OCI-LY3 (cell line): ENCODE results near the gene CPM.

ENCODE experiments used
- H2AFZ ChIP-seq: fragments of 200-600, 300-600 bp; shearing (Covaris generic); 2 replicates; pipeline ENCODE4 v1.6.0; 2014; ENCODE audit warnings: antibody characterized with exemption, low read depth, low read length
- H3K27ac ChIP-seq: fragments of 200-600, 300-600 bp; sonication (generic); 2 replicates; pipeline ENCODE4 v1.5.1; 2014; ENCODE audit warnings: mild to moderate bottlenecking, low read length, moderate library complexity, mixed read lengths
- H3K27me3 ChIP-seq: fragments of 200-600, 300-600 bp; sonication (generic); 2 replicates; pipeline ENCODE4 v1.6.1; 2014; ENCODE audit warnings: low read depth, low read length, mixed read lengths
- H3K36me3 ChIP-seq: fragments of 200-600, 300-600 bp; sonication (generic); replicated peaks from 2 replicates; pipeline ENCODE3; 2014; ENCODE audit warnings: low read depth, low read length, mixed read lengths
- H3K4me1 ChIP-seq: fragments of 300-600, 200-600 bp; sonication (generic); 2 replicates; pipeline ENCODE4 v1.6.1; 2014; ENCODE audit warnings: low read length, mixed read lengths
- H3K4me2 ChIP-seq: fragments of 200-600, 300-600 bp; sonication (generic); 2 replicates; pipeline ENCODE4 v1.6.1; 2014; ENCODE audit warnings: low read length, mixed read lengths
- H3K4me3 ChIP-seq: fragments of 300-600, 200-600 bp; sonication (generic); 2 replicates; pipeline ENCODE4 v1.5.1; 2014; ENCODE audit warnings: antibody characterized with exemption, mild to moderate bottlenecking, low read length, moderate library complexity
- H3K79me2 ChIP-seq: fragments of 300-600, 200-600 bp; shearing (Covaris generic); 2 replicates; pipeline ENCODE4 v1.6.1; 2014; ENCODE audit warnings: mild to moderate bottlenecking, low read length, mixed read lengths
- H3K9ac ChIP-seq: fragments of 300-600, 200-600 bp; shearing (Covaris generic); 2 replicates; pipeline ENCODE4 v1.6.0; 2014; ENCODE audit warnings: mild to moderate bottlenecking, low read length, moderate library complexity
- H3K9me3 ChIP-seq: fragments of 200-600, 300-600 bp; shearing (Covaris generic); 2 replicates; pipeline ENCODE4 v1.6.1; 2014; ENCODE audit warnings: low read length, mixed read lengths; ENCODE audit not compliant: insufficient read depth
- H4K20me1 ChIP-seq: fragments of 200-600, 300-600 bp; sonication (generic); 2 replicates; pipeline ENCODE4 v1.6.1; 2016; ENCODE audit warnings: low read length, mixed read lengths; ENCODE audit not compliant: insufficient read depth
- EZH2phosphoT487 ChIP-seq: fragments of 200-600 bp; shearing (Covaris generic); IDR thresholded peaks from 2 replicates; pipeline ENCODE4 v1.6.1; 2018; ENCODE audit warnings: antibody characterized with exemption, mixed run types, low read depth
- TF ChIP-seq, protein P1 (sequence below): fragments of 200-600, 300-600 bp; sonication (generic); IDR thresholded peaks from 2 replicates; pipeline ENCODE4 v1.5.1; 2014; ENCODE audit warnings: antibody characterized with exemption, low read length, low read depth

CPM gene

GRCh38 chr12:68838046-68838886 is 94.7 kb downstream of the CPM start:
- no peak overlapping the region for H3K27ac ChIP-seq
- H3K27me3 ChIP-seq = no peaks in the 10 kb centered on the region
- H4K20me1 ChIP-seq = peaks cover 37% of the 10 kb centered on the region
- no peak overlapping the region for H3K4me2 ChIP-seq
- no peak overlapping the region for H2AFZ ChIP-seq
- H3K79me2 ChIP-seq = peaks cover 33% of the 10 kb centered on the region
- H3K9me3 ChIP-seq = no peaks in the 10 kb centered on the region
- H3K36me3 ChIP-seq = peaks cover 64% of the 10 kb centered on the region
- H3K9ac ChIP-seq = no peak overlapping the region
- H3K4me1 ChIP-seq = no peaks in the 10 kb centered on the region
- no peak for TF ChIP-seq EZH2phosphoT487
- TF ChIP-seq, protein P1, sequence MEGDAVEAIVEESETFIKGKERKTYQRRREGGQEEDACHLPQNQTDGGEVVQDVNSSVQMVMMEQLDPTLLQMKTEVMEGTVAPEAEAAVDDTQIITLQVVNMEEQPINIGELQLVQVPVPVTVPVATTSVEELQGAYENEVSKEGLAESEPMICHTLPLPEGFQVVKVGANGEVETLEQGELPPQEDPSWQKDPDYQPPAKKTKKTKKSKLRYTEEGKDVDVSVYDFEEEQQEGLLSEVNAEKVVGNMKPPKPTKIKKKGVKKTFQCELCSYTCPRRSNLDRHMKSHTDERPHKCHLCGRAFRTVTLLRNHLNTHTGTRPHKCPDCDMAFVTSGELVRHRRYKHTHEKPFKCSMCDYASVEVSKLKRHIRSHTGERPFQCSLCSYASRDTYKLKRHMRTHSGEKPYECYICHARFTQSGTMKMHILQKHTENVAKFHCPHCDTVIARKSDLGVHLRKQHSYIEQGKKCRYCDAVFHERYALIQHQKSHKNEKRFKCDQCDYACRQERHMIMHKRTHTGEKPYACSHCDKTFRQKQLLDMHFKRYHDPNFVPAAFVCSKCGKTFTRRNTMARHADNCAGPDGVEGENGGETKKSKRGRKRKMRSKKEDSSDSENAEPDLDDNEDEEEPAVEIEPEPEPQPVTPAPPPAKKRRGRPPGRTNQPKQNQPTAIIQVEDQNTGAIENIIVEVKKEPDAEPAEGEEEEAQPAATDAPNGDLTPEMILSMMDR = no peak
- H3K4me3 ChIP-seq = no peak overlapping the region

DNA sequence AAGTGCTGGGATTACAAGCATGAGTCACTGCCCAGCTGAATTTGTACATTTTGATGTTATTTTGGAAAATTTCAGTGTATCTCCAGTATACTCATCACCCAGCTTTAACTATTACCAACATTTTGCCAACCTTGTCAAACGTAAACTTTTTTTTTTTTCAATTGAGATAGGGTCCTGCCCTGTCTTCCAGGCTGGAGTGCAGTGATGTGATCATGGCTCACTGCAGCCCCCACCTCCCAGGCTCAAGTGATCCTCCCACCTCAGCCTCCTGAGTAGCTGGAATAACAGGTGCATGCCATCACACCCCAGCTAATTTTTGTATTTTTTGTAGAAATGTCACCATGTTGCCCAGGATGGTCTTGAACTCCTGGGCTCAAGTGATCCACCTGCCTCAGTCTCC is 95.8 kb downstream of the CPM start:
- Histone ChIP-seq H3K9me3 (no peaks in the 10 kb centered on the region), H3K4me1 (no peaks in the 10 kb centered on the region), H3K4me3 (no peak overlapping the region), H4K20me1 (peaks cover 33% of the 10 kb centered on the region), H3K4me2 (no peak overlapping the region), H3K36me3 (peaks cover 58% of the 10 kb centered on the region), H3K27me3 (no peaks in the 10 kb centered on the region), H3K79me2 (peaks cover 33% of the 10 kb centered on the region), H3K9ac (no peak overlapping the region), H2AFZ (no peak overlapping the region), H3K27ac (no peak overlapping the region)
- TF ChIP-seq EZH2phosphoT487 = no peak
- TF ChIP-seq, protein P1 = no peak

DNA sequence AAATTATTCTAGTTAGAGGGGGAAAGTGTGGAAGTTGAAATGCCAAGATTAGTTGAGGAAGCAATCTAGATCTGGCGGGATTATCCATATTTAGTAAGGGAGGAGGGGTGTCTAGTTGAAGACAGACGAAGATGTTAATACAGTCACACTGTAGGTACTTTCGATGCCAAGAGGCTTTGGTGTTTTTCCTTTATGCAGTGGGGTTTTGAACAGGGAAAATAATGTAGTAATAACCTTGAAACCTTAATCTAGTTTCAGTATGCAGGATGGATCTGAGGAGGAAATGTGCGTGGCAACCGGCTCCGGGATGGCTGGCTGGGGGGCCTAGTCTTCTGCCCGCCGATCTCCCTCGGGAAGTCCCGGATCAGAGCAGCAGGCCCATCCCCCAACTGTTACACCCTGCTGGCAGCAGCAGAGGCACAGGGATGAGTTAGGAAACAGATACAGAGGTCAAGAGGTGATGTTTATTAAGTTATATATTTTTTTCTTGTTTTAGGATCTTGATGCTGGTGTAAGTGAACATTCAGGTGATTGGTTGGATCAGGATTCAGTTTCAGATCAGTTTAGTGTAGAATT is 97.5 kb downstream of the CPM start:
- no peak overlapping the region for H3K4me3 ChIP-seq

DNA sequence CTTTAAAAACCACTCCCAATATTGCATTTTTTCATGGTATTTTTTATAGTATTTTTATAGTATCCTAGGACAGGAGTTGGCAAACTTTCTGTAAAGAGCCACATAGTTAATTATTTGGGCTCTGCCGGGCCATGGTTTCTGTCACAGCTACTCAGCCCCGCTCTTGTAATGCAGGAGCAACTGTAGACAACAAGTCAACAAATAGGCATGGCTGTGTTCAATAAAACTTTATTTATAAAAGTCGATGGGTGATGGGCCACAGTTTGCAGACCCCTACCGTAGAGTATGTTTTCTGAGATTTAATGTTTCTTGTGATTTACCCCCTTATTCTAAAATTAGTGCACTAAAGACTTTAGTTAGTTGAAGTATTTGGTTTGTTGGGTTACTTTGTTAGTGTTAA is 99.5 kb downstream of the CPM start:
- peaks cover 32% of the 10 kb centered on the region for H3K79me2 ChIP-seq
- no peak for TF ChIP-seq EZH2phosphoT487
- TF ChIP-seq, protein P1 = no peak
- H4K20me1 ChIP-seq = peaks cover 28% of the 10 kb centered on the region
- no peak overlapping the region for H3K4me3 ChIP-seq
- H3K4me1 ChIP-seq = no peaks in the 10 kb centered on the region
- no peaks in the 10 kb centered on the region for H3K27me3 ChIP-seq
- H3K9ac ChIP-seq = no peak overlapping the region
- H3K27ac ChIP-seq = no peak overlapping the region
- H2AFZ ChIP-seq = no peak overlapping the region
- peaks cover 52% of the 10 kb centered on the region for H3K36me3 ChIP-seq
- no peak overlapping the region for H3K4me2 ChIP-seq
- no peaks in the 10 kb centered on the region for H3K9me3 ChIP-seq

More for the DNA sequence above, 97.5 kb downstream of the CPM start:
- no peak overlapping the region for H3K9ac ChIP-seq
- no peaks in the 10 kb centered on the region for H3K27me3 ChIP-seq
- peaks cover 41% of the 10 kb centered on the region for H3K79me2 ChIP-seq
- no peak overlapping the region for H3K4me2 ChIP-seq
- H3K27ac ChIP-seq = no peak overlapping the region
- H3K36me3 ChIP-seq = peaks cover 58% of the 10 kb centered on the region
- H3K4me1 ChIP-seq = no peaks in the 10 kb centered on the region
- no peak for TF ChIP-seq EZH2phosphoT487
- TF ChIP-seq, protein P1 = no peak
- H2AFZ ChIP-seq = no peak overlapping the region
- H3K9me3 ChIP-seq = no peaks in the 10 kb centered on the region
- H4K20me1 ChIP-seq = peaks cover 32% of the 10 kb centered on the region
